ENCODE measurements around the gene RAPGEF4. TPM values are rescaled to one million over a fixed set of nuclear protein-coding genes. Genes with fewer than 3 reads are reported as not detected.

The RAPGEF4 gene
- total RNA-seq, 1 donor, result 0.36 TPM

DNA sequence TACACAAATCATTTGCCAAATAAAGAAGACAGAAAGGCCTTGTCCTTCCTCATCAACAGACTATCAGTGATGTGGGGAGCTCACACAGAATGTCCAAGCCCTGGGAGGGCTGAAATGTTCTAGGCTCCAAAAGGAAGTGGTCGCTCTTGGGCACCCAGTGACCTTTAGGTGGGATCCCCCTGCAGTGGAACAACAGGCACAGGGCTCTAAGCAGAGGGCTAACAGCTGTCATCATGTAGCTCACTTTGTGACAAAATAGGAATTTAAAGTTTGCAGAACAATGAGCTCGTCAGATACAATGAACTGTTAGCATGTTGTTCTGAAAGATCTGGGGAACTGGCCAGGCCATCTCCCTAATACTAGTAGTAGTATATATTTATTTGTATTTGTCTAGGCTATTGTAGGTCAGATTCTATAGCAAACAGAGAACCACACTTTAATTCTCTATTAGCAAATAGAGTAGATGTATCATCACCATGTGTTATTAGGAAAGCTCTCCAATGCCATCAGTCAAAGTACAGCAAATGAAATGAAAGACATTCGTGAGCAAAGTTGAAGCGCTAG is 188.5 kb downstream of the RAPGEF4 start:
- H3K36me3 ChIP-seq (ENCODE audit: insufficient read depth, low read length), result no peaks in the 10 kb centered on the region
- peaks cover 4% of the 10 kb centered on the region for H3K27me3 ChIP-seq (ENCODE audit: insufficient read depth, low read length)
- peaks cover 19% of the 10 kb centered on the region for H3K4me1 ChIP-seq (ENCODE audit: insufficient read depth, low read length)
- no peak overlapping the region for H3K4me3 ChIP-seq (ENCODE audit: insufficient read depth, low read length)
- H4K20me1 ChIP-seq (ENCODE audit: insufficient read depth, low read length), result no peaks in the 10 kb centered on the region
- H3K4me2 ChIP-seq (ENCODE audit: insufficient read depth, low read length), result no peak overlapping the region
- H3K79me2 ChIP-seq (ENCODE audit: insufficient read depth, low read length), result no peaks in the 10 kb centered on the region
- no peak overlapping the region for H2AFZ ChIP-seq (ENCODE audit: low read length)
- no peak for DNase-seq (ENCODE audit: insufficient read length, low spot score, missing footprints)
- no peaks in the 10 kb centered on the region for H3K9me3 ChIP-seq (ENCODE audit: low read depth, low read length)
- no peak overlapping the region for H3K27ac ChIP-seq (ENCODE audit: low read depth, low read length)
- no peak for TF ChIP-seq CTCF (IDR thresholded peaks at IDR 0.05; ENCODE audit: extremely low read depth, low read depth, low read length)

- no peak for TF ChIP-seq CTCF (IDR thresholded peaks at IDR 0.05; ENCODE audit: extremely low read depth, low read depth, low read length)
- no peaks in the 10 kb centered on the region for H3K9me3 ChIP-seq (ENCODE audit: low read depth, low read length)
These were observed 190.0 kb downstream of the RAPGEF4 start for GRCh38 chr2:172925600-172925999.

DNA sequence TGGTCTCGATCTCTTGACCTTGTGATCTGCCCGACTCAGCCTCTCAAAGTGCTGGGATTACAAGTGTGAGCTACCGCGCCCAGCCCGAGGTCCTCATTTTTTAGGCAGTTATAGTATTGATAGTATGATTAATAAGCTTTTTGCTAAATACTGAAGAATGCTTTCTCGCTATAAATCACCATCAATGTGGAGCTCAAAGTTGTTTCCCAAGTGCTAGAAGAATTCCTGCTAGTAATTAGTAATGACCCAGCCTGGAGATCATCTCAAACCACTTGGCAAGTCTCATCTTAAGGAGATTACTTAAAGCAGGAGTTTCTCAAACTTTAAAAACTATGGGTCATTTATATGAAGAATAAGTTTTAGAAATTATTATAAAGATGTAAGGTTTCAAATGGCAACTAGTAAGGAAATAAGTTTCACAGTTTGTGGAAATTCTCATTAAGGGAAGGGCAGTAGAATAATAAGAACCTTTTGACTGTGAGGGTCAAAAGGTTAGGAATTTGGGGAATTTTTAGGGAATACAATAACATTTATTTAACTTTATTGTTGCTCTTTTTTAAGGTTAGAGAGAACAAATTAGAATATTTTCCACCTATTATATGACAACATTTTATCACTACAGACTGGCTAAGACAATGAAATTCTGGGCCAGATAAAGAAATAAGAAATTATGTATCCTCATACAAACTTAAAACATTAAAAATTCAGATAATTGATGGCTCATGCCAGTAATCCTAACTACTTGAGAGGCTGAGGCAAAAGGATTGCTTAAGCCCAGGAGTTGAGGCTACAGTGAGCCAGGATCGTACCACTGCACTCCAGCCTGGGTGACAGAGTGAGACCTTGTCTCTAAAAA is 191.4 kb downstream of the RAPGEF4 start:
- Histone ChIP-seq H3K4me1 (ENCODE audit: insufficient read depth, low read length) (peaks cover 24% of the 10 kb centered on the region), H4K20me1 (ENCODE audit: insufficient read depth, low read length) (no peaks in the 10 kb centered on the region), H3K27me3 (ENCODE audit: insufficient read depth, low read length) (no peaks in the 10 kb centered on the region), H3K36me3 (ENCODE audit: insufficient read depth, low read length) (no peaks in the 10 kb centered on the region), H2AFZ (ENCODE audit: low read length) (no peak overlapping the region), H3K4me3 (ENCODE audit: insufficient read depth, low read length) (no peak overlapping the region), H3K27ac (ENCODE audit: low read depth, low read length) (no peak overlapping the region), H3K79me2 (ENCODE audit: insufficient read depth, low read length) (no peaks in the 10 kb centered on the region), H3K4me2 (ENCODE audit: insufficient read depth, low read length) (no peak overlapping the region), H3K9me3 (ENCODE audit: low read depth, low read length) (no peaks in the 10 kb centered on the region)
- DNase-seq (ENCODE audit: insufficient read length, low spot score, missing footprints), result no peak
- TF ChIP-seq CTCF (IDR thresholded peaks at IDR 0.05; ENCODE audit: extremely low read depth, low read depth, low read length), result no peak

More at GRCh38 chr2:172925600-172925999, 190.0 kb downstream of the RAPGEF4 start:
- Histone ChIP-seq H3K36me3 (ENCODE audit: insufficient read depth, low read length) (no peaks in the 10 kb centered on the region), H3K4me1 (ENCODE audit: insufficient read depth, low read length) (peaks cover 19% of the 10 kb centered on the region), H4K20me1 (ENCODE audit: insufficient read depth, low read length) (no peaks in the 10 kb centered on the region), H3K27me3 (ENCODE audit: insufficient read depth, low read length) (peaks cover 4% of the 10 kb centered on the region), H3K27ac (ENCODE audit: low read depth, low read length) (no peak overlapping the region), H3K4me2 (ENCODE audit: insufficient read depth, low read length) (no peak overlapping the region), H3K4me3 (ENCODE audit: insufficient read depth, low read length) (no peak overlapping the region), H2AFZ (ENCODE audit: low read length) (no peak overlapping the region), H3K79me2 (ENCODE audit: insufficient read depth, low read length) (no peaks in the 10 kb centered on the region)
- DNase-seq (ENCODE audit: insufficient read length, low spot score, missing footprints), result no peak

- H3K9me3 ChIP-seq (ENCODE audit: low read depth, low read length), result no peaks in the 10 kb centered on the region
- H3K79me2 ChIP-seq (ENCODE audit: insufficient read depth, low read length), result no peaks in the 10 kb centered on the region
- peak overlapping the region; percentile 8 for H3K4me3 ChIP-seq (ENCODE audit: insufficient read depth, low read length)
- H3K4me1 ChIP-seq (ENCODE audit: insufficient read depth, low read length), result peaks cover 24% of the 10 kb centered on the region
- H3K4me2 ChIP-seq (ENCODE audit: insufficient read depth, low read length), result peak overlapping the region; percentile 67
- no peaks in the 10 kb centered on the region for H3K36me3 ChIP-seq (ENCODE audit: insufficient read depth, low read length)
- no peaks in the 10 kb centered on the region for H3K27me3 ChIP-seq (ENCODE audit: insufficient read depth, low read length)
- no peaks in the 10 kb centered on the region for H4K20me1 ChIP-seq (ENCODE audit: insufficient read depth, low read length)
- no peak overlapping the region for H2AFZ ChIP-seq (ENCODE audit: low read length)
- peak; percentile 32 for DNase-seq (ENCODE audit: insufficient read length, low spot score, missing footprints)
- TF ChIP-seq CTCF (IDR thresholded peaks at IDR 0.05; ENCODE audit: extremely low read depth, low read depth, low read length), result no peak
- H3K27ac ChIP-seq (ENCODE audit: low read depth, low read length), result peak overlapping the region; percentile 23
These were observed 192.2 kb downstream of the RAPGEF4 start for GRCh38 chr2:172927641-172928357.
